ENCODE data around the gene C1orf35.

The C1orf35 gene

GRCh38 chr1:228079013-228079412, 24.1 kb downstream of the C1orf35 start:
- no peak for DNase-seq (ENCODE audit: low read depth in 2 of 2)

GRCh38 chr1:228077565-228078330, 25.4 kb downstream of the C1orf35 start:
- no peak for DNase-seq (ENCODE audit: low read depth in 2 of 2)

- DNase-seq (ENCODE audit: low read depth in 2 of 2), result no peak
Observed at GRCh38 chr1:228076796-228077430, 26.2 kb downstream of the C1orf35 start.

- no peak for DNase-seq (ENCODE audit: low read depth in 2 of 2)
Observed at GRCh38 chr1:228075801-228076271, 27.3 kb downstream of the C1orf35 start.

- no peak for DNase-seq (ENCODE audit: low read depth in 2 of 2)
Observed at GRCh38 chr1:228074954-228075730, 28.0 kb downstream of the C1orf35 start.

- DNase-seq (ENCODE audit: low read depth in 2 of 2), result no peak
Observed at GRCh38 chr1:228073857-228074545, 29.1 kb downstream of the C1orf35 start.

GRCh38 chr1:228073061-228073856, 29.9 kb downstream of the C1orf35 start:
- no peak for DNase-seq (ENCODE audit: low read depth in 2 of 2)

GRCh38 chr1:228072658-228073043, 30.5 kb downstream of the C1orf35 start:
- DNase-seq (ENCODE audit: low read depth in 2 of 2), result no peak

- no peak for DNase-seq (ENCODE audit: low read depth in 2 of 2)
Observed at GRCh38 chr1:228071839-228072657, 31.1 kb downstream of the C1orf35 start.

GRCh38 chr1:228070851-228071250, 32.3 kb downstream of the C1orf35 start:
- DNase-seq (ENCODE audit: low read depth in 2 of 2), result no peak

- DNase-seq (ENCODE audit: low read depth in 2 of 2), result no peak
Observed at GRCh38 chr1:228070173-228070572, 33.0 kb downstream of the C1orf35 start.

- DNase-seq (ENCODE audit: low read depth in 2 of 2), result no peak
Observed at GRCh38 chr1:228068359-228068758, 34.8 kb downstream of the C1orf35 start.

- DNase-seq (ENCODE audit: low read depth in 2 of 2), result no peak
Observed at GRCh38 chr1:228066891-228067654, 36.1 kb downstream of the C1orf35 start.

- no peak for DNase-seq (ENCODE audit: low read depth in 2 of 2)
Observed at GRCh38 chr1:228066416-228066815, 36.7 kb downstream of the C1orf35 start.

GRCh38 chr1:228065543-228066347, 37.4 kb downstream of the C1orf35 start:
- no peak for DNase-seq (ENCODE audit: low read depth in 2 of 2)

GRCh38 chr1:228064741-228065542, 38.2 kb downstream of the C1orf35 start:
- DNase-seq (ENCODE audit: low read depth in 2 of 2), result no peak

- DNase-seq (ENCODE audit: low read depth in 2 of 2), result no peak
Observed at GRCh38 chr1:228064296-228064695, 38.8 kb downstream of the C1orf35 start.

Data from stimulated activated CD8-positive, alpha-beta memory T cell treated with anti-CD3 and anti-CD28 coated beads, Interleukin-15, amount 100 ng/mL, for 4 hours (primary cell).